Measurements from ENCODE around the gene RNF166. TPM values are rescaled to one million over a fixed set of nuclear protein-coding genes. Genes with fewer than 3 reads are reported as not detected.

The RNF166 gene
- total RNA-seq, 1 experiment from 2014 or later, result 46.2 TPM

DNA sequence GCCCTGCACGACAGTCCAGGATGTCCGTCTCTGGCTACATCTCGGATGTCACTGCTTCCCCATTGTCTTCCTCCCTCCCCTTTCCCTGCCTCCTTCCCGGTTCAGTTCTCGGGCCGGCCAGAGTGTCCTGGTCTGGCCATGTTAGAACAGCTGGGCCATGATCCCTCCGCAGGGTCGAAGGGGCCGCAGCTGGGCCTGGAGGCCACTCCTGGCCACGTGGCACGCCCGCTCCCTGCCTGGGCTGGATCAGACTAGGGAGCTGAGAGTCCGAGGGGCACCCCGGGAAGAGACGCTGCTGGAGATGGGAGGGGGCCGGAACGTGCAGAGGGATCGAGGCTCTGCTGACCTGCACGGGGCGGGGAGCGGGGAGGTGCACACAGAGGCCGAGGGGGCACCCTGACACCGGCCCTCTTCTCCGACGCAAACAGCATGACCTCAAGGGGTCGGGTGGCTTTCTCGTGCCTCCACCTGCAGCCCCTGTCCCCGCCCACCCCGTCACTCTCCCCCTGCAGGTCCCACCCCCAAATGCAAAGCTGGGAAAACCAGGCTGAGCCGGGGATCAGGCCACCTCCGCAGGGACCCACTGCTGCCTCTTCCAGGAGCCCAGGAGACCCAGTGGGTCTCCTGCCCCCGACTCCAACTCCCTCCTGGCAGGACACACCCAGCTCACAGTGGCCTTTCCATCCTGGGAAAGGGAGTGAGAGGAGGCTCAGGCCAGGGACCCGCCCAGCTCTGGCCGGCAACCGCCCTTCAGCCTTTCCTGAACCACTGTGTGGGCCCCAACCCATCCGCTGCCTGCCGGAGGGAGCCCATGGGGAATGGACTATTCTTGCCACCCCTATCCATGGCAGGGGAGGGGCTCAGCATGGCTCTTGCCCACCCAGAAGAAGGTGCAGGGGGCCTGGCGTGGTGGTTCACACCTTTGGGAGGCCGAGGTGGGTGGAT lies 38.6 kb upstream of the RNF166 start:
- POLR2A ChIA-PET, result interaction anchor here (1.4 to 1.5 kb wide), 2 partner anchors 65 to 472 kb away, joined by 4 to 5 read pairs; no protein-coding TSS in a partner anchor
- Mint-ChIP-seq H3K9me3 (no peaks in the 10 kb centered on the region), H3K27me3 (ENCODE audit: low read depth) (no peaks in the 10 kb centered on the region), H3K4me3 (no peak overlapping the region), H3K36me3 (no peaks in the 10 kb centered on the region), H3K27ac (no peak overlapping the region), H3K4me1 (peaks cover 13% of the 10 kb centered on the region)
- no peak for DNase-seq (ENCODE audit: low spot score)
- CTCF ChIA-PET, result interaction anchor here (0.6 to 5.4 kb wide), 20 partner anchors 9 to 772 kb away, joined by 3 to 81 read pairs (median 4); partner anchors contain the start of genes MVD and PIEZO1
- peak; percentile 16 for ATAC-seq
- TF ChIP-seq ETV6 (CRISPR knock-in tag; IDR thresholded peaks at IDR 0.05), result no peak
- TF ChIP-seq, protein P1, sequence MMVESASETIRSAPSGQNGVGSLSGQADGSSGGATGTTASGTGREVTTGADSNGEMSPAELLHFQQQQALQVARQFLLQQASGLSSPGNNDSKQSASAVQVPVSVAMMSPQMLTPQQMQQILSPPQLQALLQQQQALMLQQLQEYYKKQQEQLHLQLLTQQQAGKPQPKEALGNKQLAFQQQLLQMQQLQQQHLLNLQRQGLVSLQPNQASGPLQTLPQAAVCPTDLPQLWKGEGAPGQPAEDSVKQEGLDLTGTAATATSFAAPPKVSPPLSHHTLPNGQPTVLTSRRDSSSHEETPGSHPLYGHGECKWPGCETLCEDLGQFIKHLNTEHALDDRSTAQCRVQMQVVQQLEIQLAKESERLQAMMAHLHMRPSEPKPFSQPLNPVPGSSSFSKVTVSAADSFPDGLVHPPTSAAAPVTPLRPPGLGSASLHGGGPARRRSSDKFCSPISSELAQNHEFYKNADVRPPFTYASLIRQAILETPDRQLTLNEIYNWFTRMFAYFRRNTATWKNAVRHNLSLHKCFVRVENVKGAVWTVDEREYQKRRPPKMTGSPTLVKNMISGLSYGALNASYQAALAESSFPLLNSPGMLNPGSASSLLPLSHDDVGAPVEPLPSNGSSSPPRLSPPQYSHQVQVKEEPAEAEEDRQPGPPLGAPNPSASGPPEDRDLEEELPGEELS (CRISPR knock-in tag; IDR thresholded peaks at IDR 0.05), result no peak
- TF ChIP-seq, protein P2, sequence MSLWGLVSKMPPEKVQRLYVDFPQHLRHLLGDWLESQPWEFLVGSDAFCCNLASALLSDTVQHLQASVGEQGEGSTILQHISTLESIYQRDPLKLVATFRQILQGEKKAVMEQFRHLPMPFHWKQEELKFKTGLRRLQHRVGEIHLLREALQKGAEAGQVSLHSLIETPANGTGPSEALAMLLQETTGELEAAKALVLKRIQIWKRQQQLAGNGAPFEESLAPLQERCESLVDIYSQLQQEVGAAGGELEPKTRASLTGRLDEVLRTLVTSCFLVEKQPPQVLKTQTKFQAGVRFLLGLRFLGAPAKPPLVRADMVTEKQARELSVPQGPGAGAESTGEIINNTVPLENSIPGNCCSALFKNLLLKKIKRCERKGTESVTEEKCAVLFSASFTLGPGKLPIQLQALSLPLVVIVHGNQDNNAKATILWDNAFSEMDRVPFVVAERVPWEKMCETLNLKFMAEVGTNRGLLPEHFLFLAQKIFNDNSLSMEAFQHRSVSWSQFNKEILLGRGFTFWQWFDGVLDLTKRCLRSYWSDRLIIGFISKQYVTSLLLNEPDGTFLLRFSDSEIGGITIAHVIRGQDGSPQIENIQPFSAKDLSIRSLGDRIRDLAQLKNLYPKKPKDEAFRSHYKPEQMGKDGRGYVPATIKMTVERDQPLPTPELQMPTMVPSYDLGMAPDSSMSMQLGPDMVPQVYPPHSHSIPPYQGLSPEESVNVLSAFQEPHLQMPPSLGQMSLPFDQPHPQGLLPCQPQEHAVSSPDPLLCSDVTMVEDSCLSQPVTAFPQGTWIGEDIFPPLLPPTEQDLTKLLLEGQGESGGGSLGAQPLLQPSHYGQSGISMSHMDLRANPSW (CRISPR knock-in tag; conservative IDR thresholded peaks at IDR 0.05; ENCODE audit: low read depth), result no peak
- TF ChIP-seq, protein P3, sequence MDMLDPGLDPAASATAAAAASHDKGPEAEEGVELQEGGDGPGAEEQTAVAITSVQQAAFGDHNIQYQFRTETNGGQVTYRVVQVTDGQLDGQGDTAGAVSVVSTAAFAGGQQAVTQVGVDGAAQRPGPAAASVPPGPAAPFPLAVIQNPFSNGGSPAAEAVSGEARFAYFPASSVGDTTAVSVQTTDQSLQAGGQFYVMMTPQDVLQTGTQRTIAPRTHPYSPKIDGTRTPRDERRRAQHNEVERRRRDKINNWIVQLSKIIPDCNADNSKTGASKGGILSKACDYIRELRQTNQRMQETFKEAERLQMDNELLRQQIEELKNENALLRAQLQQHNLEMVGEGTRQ (CRISPR knock-in tag; IDR thresholded peaks at IDR 0.05), result no peak
- no peak for TF ChIP-seq NFATC4 (CRISPR knock-in tag; IDR thresholded peaks at IDR 0.05)
- TF ChIP-seq, protein P4, sequence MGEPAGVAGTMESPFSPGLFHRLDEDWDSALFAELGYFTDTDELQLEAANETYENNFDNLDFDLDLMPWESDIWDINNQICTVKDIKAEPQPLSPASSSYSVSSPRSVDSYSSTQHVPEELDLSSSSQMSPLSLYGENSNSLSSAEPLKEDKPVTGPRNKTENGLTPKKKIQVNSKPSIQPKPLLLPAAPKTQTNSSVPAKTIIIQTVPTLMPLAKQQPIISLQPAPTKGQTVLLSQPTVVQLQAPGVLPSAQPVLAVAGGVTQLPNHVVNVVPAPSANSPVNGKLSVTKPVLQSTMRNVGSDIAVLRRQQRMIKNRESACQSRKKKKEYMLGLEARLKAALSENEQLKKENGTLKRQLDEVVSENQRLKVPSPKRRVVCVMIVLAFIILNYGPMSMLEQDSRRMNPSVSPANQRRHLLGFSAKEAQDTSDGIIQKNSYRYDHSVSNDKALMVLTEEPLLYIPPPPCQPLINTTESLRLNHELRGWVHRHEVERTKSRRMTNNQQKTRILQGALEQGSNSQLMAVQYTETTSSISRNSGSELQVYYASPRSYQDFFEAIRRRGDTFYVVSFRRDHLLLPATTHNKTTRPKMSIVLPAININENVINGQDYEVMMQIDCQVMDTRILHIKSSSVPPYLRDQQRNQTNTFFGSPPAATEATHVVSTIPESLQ (CRISPR knock-in tag; IDR thresholded peaks at IDR 0.05), result no peak
- no peak for TF ChIP-seq JUN (CRISPR knock-in tag; IDR thresholded peaks at IDR 0.05)
- TF ChIP-seq FOXK1 (CRISPR knock-in tag; IDR thresholded peaks at IDR 0.05), result no peak
- no peak for TF ChIP-seq CBFB (CRISPR knock-in tag; IDR thresholded peaks at IDR 0.05; ENCODE audit: low read depth)
- no peak for TF ChIP-seq CREM (CRISPR knock-in tag; IDR thresholded peaks at IDR 0.05)
- TF ChIP-seq, protein P5, sequence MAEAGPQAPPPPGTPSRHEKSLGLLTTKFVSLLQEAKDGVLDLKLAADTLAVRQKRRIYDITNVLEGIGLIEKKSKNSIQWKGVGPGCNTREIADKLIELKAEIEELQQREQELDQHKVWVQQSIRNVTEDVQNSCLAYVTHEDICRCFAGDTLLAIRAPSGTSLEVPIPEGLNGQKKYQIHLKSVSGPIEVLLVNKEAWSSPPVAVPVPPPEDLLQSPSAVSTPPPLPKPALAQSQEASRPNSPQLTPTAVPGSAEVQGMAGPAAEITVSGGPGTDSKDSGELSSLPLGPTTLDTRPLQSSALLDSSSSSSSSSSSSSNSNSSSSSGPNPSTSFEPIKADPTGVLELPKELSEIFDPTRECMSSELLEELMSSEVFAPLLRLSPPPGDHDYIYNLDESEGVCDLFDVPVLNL (CRISPR knock-in tag; IDR thresholded peaks at IDR 0.05; ENCODE audit: borderline replicate concordance, low read depth), result no peak
- TF ChIP-seq, protein P6, sequence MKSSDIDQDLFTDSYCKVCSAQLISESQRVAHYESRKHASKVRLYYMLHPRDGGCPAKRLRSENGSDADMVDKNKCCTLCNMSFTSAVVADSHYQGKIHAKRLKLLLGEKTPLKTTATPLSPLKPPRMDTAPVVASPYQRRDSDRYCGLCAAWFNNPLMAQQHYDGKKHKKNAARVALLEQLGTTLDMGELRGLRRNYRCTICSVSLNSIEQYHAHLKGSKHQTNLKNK (CRISPR knock-in tag; IDR thresholded peaks at IDR 0.05), result no peak
- TF ChIP-seq, protein P7, sequence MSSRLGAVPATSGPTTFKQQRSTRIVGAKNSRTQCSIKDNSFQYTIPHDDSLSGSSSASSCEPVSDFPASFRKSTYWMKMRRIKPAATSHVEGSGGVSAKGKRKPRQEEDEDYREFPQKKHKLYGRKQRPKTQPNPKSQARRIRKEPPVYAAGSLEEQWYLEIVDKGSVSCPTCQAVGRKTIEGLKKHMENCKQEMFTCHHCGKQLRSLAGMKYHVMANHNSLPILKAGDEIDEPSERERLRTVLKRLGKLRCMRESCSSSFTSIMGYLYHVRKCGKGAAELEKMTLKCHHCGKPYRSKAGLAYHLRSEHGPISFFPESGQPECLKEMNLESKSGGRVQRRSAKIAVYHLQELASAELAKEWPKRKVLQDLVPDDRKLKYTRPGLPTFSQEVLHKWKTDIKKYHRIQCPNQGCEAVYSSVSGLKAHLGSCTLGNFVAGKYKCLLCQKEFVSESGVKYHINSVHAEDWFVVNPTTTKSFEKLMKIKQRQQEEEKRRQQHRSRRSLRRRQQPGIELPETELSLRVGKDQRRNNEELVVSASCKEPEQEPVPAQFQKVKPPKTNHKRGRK (CRISPR knock-in tag; IDR thresholded peaks at IDR 0.05; ENCODE audit: borderline replicate concordance), result no peak
- no peak for TF ChIP-seq ZNF232 (CRISPR knock-in tag; IDR thresholded peaks at IDR 0.05)
- TF ChIP-seq ZNF121 (CRISPR knock-in tag; IDR thresholded peaks at IDR 0.05), result no peak
- no peak for TF ChIP-seq ZNF219 (CRISPR knock-in tag; IDR thresholded peaks at IDR 0.05; ENCODE audit: borderline replicate concordance)
- no peak for TF ChIP-seq ZNF263 (CRISPR knock-in tag; IDR thresholded peaks at IDR 0.05; ENCODE audit: low read depth)
- TF ChIP-seq KAT7 (CRISPR knock-in tag; IDR thresholded peaks at IDR 0.05; ENCODE audit: borderline replicate concordance), result no peak

Data from WTC11 (cell line).